ENCODE results near the gene KRTAP10-9. TPM values are rescaled to one million over a fixed set of nuclear protein-coding genes. Genes with fewer than 3 reads are reported as not detected.

Gene KRTAP10-9
- total RNA-seq: not detected in 2 replicates

GRCh38 chr21:44626673-44627143 lies at the start of gene KRTAP10-9:
TSS of gene KRTAP10-9 (plus strand) at chr21:44627093. CDS start at chr21:44627172, 79 bp downstream.

GRCh38 chr21:44580231-44580821 lies 46.6 kb upstream of the KRTAP10-9 start, which contains the start of gene KRTAP10-5:
TSS of gene KRTAP10-5 (minus strand) at chr21:44580604. CDS start at chr21:44580578, 26 bp downstream.

GRCh38 chr21:44592446-44593311 lies 34.2 kb upstream of the KRTAP10-9 start, which contains the start of gene KRTAP10-6:
TSS of gene KRTAP10-6 (minus strand) at chr21:44592505. CDS start at chr21:44592484, 21 bp downstream.

DNA sequence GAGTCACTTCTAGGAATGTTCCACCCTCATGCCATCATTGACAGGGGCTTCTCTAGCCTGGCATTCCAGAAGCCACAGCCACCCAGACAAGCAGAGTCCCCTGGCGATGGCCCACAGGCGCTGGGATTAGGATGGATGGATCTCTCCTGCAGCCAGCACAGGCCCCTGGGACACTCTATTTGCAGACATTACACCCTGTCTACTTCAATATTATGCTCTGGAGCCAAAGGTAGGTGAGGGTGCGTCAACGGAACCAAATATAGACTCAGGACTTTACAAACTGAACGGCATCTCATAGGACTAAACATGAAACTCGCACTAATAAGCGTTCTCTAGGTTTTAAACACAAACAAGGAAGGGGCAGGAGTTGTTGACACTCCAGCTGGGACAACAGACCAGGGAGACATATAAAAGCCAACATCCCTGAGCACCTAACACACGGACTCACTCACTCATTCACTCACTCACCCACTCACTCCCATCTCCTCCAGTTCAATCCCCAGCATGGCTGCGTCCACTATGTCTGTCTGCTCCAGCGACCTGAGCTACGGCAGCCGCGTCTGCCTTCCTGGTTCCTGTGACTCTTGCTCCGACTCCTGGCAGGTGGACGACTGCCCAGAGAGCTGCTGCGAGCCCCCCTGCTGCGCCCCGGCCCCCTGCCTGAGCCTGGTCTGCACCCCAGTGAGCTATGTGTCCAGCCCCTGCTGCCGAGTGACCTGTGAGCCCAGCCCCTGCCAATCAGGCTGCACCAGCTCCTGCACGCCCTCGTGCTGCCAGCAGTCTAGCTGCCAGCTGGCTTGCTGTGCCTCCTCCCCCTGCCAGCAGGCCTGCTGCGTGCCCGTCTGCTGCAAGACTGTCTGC lies 26.5 kb upstream of the KRTAP10-9 start, which contains the start of gene KRTAP10-7:
Gene KRTAP10-7, plus strand, starts transcription at position 480 of the 861 bp plus-strand sequence. Its CDS starts 25 bp downstream, at position 505.

GRCh38 chr21:44612029-44612486 lies 14.8 kb upstream of the KRTAP10-9 start, which contains the start of gene KRTAP10-8:
TSS of gene KRTAP10-8 (plus strand) at chr21:44612079. CDS start at chr21:44612101, 22 bp downstream.

GRCh38 chr21:44637018-44637850 lies 10.3 kb downstream of the KRTAP10-9 start, which contains the start of gene KRTAP10-10:
TSS of gene KRTAP10-10 (plus strand) at chr21:44637356. CDS start at chr21:44637418, 62 bp downstream.

GRCh38 chr21:44646366-44647221 lies 19.7 kb downstream of the KRTAP10-9 start, which contains the start of gene KRTAP10-11:
TSS of gene KRTAP10-11 (plus strand) at chr21:44646414. CDS start at chr21:44646459, 45 bp downstream.

DNA sequence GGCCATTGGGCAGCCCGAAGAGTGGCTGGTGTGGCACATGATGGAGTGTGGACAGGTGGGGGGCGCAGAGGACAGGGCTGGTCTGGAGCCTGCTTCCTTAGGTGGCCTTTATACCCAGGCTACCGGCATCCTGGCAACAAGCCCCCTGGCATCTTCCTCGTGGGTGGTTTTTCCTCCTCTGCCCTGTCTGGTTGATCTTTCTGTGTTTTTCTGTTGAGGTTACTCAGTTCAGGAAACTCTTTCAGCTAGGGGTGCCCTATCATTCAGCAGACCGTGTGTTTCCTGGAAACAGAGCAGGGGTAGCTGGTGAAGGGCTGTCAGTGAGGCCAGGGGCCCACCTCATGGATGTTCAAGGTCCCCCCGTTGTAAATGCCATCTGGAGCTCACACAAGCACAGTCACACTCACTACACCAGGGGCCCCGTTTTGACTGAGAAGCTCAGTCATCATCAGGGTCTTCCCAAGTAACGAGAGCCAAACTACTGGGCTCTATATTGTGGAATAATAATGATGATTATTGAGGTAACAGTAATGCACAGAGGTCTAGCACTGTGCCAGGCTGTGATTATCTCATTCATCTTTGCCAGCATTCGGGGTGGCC lies 27.8 kb downstream of the KRTAP10-9 start, which contains the start of gene KRTAP12-4:
Gene KRTAP12-4, minus strand, starts transcription at position 84 of the 600 bp plus-strand sequence. Its CDS starts 45 bp downstream, at position 39.

GRCh38 chr21:44657635-44658540 lies 31.0 kb downstream of the KRTAP10-9 start, which contains the start of gene KRTAP12-3:
TSS of gene KRTAP12-3 (plus strand) at chr21:44657932. CDS start at chr21:44657980, 48 bp downstream.

GRCh38 chr21:44666401-44667320 lies 39.8 kb downstream of the KRTAP10-9 start, which contains the start of gene KRTAP12-2:
TSS of gene KRTAP12-2 (minus strand) at chr21:44666927. CDS start at chr21:44666886, 41 bp downstream.

Other genes with a start within 250 kb of the KRTAP10-9 start
- gene LRRC3, start 171.6 kb upstream of the KRTAP10-9 start, total RNA-seq: under 0.01 and 0.14 TPM in 2 replicates
- not detected in 2 replicates for gene KRTAP10-1, start 86.9 kb upstream of the KRTAP10-9 start, total RNA-seq
- gene KRTAP10-2, start 75.6 kb upstream of the KRTAP10-9 start, total RNA-seq: not detected in 2 replicates
- not detected in 2 replicates for gene KRTAP10-3, start 68.3 kb upstream of the KRTAP10-9 start, total RNA-seq
- not detected in 2 replicates for gene KRTAP10-4, start 53.4 kb upstream of the KRTAP10-9 start, total RNA-seq
- gene KRTAP10-5, start 46.5 kb upstream of the KRTAP10-9 start, total RNA-seq: not detected in 2 replicates
- not detected in 2 replicates for gene KRTAP10-6, start 34.6 kb upstream of the KRTAP10-9 start, total RNA-seq
- gene KRTAP10-7, start 26.5 kb upstream of the KRTAP10-9 start, total RNA-seq: not detected in 2 replicates
- gene KRTAP10-8, start 15.0 kb upstream of the KRTAP10-9 start, total RNA-seq: not detected in 2 replicates
- not detected in 2 replicates for gene KRTAP10-10, start 10.3 kb downstream of the KRTAP10-9 start, total RNA-seq
- not detected in 2 replicates for gene KRTAP10-11, start 19.3 kb downstream of the KRTAP10-9 start, total RNA-seq
- gene KRTAP12-4, start 27.6 kb downstream of the KRTAP10-9 start, total RNA-seq: not detected in 2 replicates
- gene KRTAP12-3, start 30.8 kb downstream of the KRTAP10-9 start, total RNA-seq: not detected in 2 replicates
- gene KRTAP12-2, start 39.8 kb downstream of the KRTAP10-9 start, total RNA-seq: not detected in 2 replicates
- gene KRTAP12-1, start 55.1 kb downstream of the KRTAP10-9 start, total RNA-seq: not detected in 2 replicates
- gene KRTAP10-12, start 70.1 kb downstream of the KRTAP10-9 start, total RNA-seq: not detected in 2 replicates
- not detected in 2 replicates for gene TSPEAR, start 84.5 kb downstream of the KRTAP10-9 start, total RNA-seq
- 45.4 and 85.0 TPM in 2 replicates for gene UBE2G2, start 174.7 kb downstream of the KRTAP10-9 start, total RNA-seq
- gene SUMO3, start 191.0 kb downstream of the KRTAP10-9 start, total RNA-seq: 64.4 and 67.0 TPM in 2 replicates
- 268 and 335 TPM in 2 replicates for gene PTTG1IP, start 246.6 kb downstream of the KRTAP10-9 start, total RNA-seq

All from smooth muscle cell of bladder (primary cell).